GM21825 (cell line): ENCODE results near the gene JAM2.
"Not testable (repeated sequence)": the region's sequence is repeated elsewhere in the genome, so short reads cannot be mapped to it uniquely, and the experiment has no call there.

Experiments used
- ATAC-seq: cut with Tn5 transposase; IDR thresholded peaks from one replicate; pipeline ENCODE4 v1.9.1; 2021; ENCODE audit warnings: mild to moderate bottlenecking, moderate library complexity; ENCODE audit not compliant: unreplicated experiment

Gene JAM2

GRCh38 chr21:25643486-25643885 is 4.4 kb downstream of the JAM2 start:
- no peak for ATAC-seq

DNA sequence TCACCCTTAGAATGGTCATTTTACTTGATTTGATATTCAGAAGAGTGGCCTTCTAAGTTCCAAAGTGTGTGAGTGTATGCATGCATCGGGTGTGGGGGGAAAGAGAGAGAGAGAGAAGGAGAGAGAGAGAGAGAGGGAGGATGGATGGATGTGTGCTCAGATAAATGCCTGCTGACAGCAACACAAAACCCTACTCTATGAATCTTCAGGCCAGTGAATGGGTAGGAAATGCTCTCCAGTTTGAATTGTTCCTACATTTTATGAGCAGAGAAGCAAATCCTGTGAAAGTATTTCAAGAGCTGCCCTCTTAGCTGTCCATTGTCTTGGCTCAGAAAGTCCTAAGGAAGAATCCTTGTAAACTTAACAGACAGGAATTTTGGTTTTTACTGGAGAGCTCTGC is 7.4 kb downstream of the JAM2 start:
- ATAC-seq: no peak

DNA sequence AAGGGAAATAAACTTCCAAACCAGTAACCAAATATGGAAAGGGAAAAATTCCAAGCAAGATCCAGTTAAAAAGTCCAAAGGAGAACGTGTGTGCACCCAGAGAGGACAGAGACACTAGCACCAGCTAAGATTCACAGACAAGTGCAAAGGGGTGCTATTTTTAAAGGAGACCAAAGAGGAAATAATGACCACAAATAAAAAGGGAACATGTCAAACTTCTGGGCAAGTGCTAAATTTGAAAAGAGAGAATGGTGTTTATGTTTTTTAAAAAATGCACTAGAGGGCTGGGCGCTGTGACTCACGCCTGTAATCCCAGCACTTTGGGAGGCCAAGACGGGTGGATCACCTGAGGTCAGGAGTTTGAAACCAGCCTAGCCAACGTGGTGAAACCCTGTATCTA is 8.6 kb downstream of the JAM2 start:
- ATAC-seq: no peak

GRCh38 chr21:25649146-25649545 is 10.1 kb downstream of the JAM2 start:
- no peak for ATAC-seq

GRCh38 chr21:25656412-25656811 is 17.4 kb downstream of the JAM2 start:
- no peak for ATAC-seq

DNA sequence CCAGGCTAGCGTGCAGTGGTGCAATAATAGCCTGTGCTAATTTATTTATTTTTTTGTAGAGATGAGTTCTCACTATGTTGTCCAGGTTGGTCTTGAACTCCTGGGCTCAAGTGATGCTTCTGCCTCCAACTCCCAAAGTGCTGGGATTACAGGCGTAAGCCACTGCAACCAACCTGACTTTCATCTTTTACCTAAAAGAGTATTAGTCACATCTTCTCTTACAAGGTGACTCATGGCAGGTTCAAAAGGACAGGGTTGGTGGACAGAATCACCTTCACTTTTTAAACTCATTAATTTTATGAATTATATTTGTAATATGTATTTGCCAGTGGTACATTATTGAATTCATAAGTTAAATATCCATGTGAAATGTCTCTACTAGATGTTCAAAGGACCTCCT is 18.1 kb downstream of the JAM2 start:
- no peak for ATAC-seq

- no peak for ATAC-seq
Observed at GRCh38 chr21:25658427-25659035, 19.5 kb downstream of the JAM2 start.

DNA sequence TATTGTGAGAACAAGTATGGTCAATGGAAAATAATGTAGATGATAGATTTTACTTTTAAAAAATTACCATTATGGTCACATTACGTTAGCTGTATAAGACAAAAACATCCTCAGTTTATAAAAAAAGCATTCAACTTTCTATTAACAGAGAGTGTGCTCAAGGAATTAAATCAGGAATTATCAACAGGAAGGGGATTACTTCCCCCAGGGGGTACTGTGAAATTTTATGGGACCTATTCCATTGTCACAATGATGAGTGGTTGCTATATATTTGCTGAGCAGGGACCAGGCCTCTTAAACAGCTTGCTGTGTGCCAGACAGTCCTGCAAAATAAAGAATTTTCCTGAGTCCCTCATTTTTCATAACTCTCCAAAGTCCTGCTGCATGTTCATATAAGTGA is 21.2 kb downstream of the JAM2 start:
- ATAC-seq: no peak

DNA sequence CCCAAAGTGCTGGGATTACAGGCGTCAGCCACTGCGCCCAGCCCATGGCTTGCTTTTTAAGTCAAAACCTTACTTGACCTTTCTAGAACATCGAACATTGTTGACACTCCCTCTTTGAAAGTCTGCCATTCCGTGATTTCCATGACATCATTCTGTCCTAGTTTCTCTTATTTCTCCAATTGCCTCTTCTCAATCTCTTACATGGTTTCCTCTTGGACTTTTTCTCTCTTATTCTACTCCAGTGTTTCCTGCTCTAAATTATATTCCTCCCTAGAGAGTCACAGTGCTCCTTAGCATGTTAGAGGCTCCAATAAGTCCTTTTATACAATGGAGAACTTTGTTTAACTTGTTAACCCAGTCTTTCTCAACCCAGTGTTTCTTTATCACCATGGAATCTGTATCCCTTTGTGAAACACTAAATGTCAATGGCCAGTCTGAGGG is 25.5 kb downstream of the JAM2 start:
- no peak for ATAC-seq

- ATAC-seq: no peak
Observed at GRCh38 chr21:25670726-25671125, 31.7 kb downstream of the JAM2 start.

GRCh38 chr21:25676451-25676850 is 37.4 kb downstream of the JAM2 start:
- ATAC-seq: no peak

GRCh38 chr21:25682382-25682781 is 43.3 kb downstream of the JAM2 start:
- ATAC-seq: no peak

DNA sequence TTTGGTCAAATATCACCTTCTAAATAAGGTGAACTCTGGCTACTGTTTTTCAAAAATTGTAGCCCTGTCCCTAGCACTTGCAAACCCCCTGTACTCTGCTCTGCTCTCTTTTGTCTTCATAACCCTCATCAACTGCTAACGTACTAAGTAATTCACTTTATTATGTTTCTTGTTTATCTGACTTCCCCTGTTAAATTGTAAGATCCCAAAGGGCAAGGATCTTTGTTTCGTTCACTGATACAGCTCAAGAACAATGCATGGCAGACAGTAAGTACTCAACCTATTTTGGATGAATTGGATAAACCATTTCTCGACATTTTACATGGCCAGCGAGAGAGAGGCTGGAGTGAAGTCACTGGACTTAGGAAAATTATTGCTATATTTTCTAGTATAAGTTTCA is 48.7 kb downstream of the JAM2 start:
- no peak for ATAC-seq

DNA sequence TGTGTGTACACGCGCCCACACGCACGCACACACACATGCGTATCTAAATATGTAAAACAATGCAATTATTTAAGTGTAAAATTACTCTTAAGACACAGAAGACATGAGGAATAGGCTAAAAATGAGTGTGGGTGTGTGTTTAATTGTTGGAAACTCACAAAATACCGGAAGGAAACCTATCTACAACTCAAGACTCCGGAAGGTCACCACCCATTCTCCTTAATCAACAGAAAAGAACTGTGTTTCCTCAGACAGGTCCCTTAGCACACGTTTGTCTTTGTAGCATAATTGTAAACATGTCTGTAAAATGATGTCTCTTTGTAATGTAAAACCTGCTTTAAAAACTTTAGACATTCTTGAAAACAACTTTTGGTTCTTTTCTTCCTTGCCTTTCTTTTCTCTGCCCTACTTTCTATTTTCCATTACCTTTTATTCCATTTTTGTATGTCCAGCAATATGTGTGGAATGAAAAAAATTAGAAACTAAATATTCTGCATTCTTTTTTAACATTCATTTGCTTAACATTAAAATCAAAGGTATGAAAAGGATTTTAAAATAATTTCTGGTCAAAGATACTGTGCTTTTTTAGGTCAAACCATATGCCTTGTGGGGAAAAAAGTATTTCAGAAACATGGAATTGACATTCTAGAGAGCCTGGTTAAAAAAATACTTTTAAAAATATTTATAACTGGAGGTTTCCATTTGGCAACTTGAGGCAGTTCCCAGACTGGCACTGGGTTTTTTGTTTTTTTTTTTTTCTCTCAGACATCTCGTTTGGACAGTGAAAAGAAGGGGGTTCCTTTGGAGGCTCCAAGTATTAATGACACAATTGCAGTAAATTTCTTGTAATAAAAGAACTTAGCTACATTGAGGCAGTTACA is 49.5 kb downstream of the JAM2 start:
- no peak for ATAC-seq

DNA sequence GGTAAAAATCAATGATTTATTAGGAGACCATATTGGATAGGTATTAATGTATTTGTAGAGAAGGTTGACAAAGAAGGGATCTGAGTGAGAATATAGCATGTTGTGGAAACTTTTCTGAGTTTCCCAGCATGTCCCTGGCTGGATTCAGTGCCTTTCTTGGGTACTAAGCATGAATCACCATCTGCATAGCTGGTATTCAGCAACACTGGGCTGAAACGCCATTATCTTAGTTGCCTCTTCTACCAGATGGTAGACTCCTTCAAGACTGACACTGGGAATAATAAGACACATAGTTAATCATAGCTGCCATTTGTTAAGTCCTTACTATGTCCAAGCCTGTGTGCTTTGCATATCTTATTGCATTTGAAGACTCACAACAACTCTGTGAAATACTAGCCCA is 50.2 kb downstream of the JAM2 start:
- no peak for ATAC-seq

DNA sequence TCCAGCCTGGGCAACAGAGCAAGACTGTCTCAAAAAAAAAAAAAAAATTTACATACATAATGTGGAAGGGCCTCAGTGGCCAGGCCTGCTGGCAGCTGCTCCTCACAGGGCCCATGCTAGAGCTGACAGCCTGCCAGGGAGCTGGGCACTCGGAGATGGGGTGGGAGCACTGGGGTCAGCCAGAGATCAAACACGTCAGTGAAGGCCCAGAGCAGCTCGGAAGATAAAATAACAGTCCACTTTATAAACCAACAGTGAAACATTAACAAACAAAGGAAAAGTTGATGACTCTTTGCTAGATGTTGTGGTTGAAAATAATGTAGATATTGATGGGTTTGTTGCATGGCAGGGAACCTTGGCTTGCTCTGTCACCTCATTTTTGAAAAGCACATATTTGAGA is 52.9 kb downstream of the JAM2 start:
- no peak for ATAC-seq

DNA sequence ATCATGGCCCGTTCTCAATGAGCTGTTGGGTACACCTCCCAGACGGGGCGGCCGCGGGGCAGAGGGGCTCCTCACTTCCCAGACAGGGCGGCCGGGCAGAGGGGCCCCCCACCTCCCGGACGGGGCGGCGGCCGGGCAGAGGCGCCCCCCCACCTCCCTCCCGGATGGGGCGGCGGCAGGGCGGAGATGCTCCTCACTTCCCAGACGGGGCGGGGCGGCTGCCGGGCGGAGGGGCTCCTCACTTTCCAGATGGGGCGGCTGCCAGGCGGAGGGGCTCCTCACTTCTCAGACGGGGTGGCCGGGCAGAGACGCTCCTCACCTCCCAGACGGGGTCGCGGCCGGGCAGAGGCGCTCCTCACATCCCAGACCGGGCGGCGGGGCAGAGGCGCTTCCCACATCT is 56.4 kb downstream of the JAM2 start:
- ATAC-seq: not testable (repeated sequence)

GRCh38 chr21:25700741-25701140 is 61.7 kb downstream of the JAM2 start:
- ATAC-seq: no peak

DNA sequence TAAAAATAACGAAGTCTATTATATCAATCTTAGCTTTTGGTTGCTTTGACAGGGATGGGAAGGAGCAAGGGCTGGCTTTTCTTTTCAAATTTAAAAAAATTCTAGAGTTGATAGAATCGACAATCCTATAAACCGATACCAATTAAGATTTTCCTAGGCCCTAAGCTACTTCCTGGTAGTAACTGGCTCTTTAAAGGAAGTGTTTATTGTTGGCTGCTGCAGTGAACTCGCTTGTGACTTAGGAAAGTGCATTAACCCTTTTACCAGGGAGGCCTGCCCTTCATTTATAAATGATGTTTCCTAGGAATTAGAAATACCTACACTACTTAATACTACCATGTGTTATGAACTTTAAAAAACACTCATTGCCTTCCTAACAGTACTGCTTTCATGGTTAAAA is 62.5 kb downstream of the JAM2 start:
- no peak for ATAC-seq

DNA sequence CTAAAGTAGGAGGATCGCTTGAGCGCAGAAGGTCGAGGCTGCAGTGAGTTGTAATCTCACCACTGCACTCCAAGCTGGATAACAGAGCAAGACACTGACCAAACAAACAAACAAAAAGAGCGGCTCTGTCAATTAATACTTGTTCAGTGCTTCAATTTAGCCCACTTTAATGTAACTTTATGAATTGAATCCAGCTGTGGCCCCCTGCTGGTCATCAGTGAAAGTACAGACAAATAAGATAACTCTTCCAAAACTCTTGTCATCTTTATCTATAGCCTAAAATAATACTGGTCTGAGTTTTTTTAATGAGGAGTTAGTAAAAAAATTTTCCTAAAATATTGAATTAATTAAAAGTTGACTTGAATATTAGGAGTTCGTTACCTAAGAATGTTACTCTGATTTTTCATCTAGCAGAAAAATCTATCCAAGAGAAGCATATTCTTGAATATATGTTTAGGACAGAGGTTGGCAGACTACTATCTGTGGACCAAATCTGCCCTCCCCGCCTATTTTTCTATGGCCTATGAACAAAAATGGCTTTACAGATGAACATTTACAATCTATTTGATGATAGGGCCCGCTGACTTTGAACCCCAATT is 69.5 kb downstream of the JAM2 start:
- no peak for ATAC-seq

GRCh38 chr21:25709684-25710265 is 70.7 kb downstream of the JAM2 start:
- no peak for ATAC-seq

DNA sequence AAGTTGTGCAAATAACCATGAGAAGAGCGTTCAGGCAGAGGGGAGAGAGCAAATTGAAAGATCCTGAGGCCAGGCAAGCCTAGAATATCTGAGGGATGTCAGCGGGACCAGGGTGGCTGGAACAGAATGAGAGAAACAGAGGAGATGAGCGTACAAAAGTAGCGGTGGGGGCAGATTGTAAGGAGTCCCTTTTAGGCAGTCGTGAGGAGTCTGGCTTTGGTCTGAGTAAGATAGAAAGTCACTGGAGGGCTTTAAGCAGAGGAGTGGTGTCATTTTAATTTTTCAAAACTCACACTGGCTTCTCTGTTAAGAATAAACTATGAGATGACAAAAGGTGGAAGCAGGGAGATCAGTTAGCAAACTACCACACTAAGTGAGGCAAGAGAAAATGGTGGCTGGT is 71.5 kb downstream of the JAM2 start:
- no peak for ATAC-seq
